ENCODE results near the gene DPP8.
"Not testable (repeated sequence)": the region's sequence is repeated elsewhere in the genome, so short reads cannot be mapped to it uniquely, and the experiment has no call there.

Gene DPP8

DNA sequence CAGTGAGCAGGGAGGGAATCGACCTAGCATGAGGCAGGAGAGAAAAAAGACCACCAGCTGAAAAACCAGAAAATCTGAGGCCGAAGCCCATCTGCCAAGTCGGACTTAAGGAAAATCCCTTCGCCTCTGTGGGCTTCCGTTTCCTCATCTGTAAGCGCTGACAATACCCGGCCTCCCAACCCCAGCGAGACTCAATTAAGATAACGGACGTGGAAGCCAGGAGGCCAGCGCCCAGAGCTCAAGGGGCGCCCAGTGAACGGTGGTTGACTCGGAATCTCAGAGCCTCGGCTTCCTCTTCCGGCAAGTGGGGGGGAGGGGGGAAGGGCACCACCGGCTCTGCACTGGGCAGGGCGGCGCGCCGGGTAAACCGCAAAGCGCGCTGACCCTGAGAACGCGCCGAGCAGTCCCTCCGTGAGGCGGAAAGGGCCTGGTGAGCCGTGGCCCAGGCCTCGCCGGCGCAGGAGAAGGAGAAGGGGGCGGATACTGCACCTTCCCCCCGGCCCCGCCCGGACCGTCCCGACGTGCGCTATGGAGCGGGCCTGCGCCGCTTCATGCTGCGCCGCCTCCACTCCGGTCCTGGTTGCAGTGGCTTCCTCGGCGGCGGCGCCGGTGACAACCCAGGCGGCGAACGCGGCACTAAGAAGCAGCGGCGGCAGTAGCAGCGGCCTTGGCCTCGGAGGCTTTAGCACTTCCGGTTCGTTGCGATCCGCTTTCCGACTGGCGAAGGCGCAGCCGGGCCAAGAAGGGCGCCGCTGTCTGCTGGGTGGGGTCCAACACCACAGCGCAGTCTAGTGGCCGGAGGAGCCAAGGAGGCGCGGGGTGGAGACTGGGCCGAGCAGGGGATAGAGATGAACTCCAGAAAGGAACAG, at the start of gene DPP8:
Gene DPP8, minus strand, starts transcription at position 693 of the 869 bp plus-strand sequence. CDS start 5,136 bp downstream, outside the sequence.
- peak; percentile 91 for DNase-seq (ENCODE audit: low read depth)

DNA sequence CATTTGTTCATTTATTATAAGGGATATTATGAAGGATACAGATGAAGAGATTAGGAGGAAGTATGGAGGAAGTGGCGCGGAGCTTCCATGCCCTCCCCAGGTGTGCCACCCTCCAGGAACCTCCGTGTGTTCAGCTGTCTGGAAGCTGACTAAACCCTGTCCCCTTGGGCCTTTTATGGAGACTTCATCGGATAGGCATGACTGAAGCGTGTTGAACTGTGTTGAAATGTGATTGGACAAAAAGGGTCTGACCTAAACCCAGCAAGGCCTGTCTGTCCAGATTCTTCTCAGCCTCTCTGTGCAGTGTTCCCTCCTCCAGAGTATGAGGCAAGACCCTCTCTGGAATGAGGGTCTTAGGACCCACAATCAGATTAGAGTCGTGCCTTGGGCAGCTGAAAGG, 44.4 kb upstream of the DPP8 start:
- DNase-seq (ENCODE audit: low read depth): no peak

DNA sequence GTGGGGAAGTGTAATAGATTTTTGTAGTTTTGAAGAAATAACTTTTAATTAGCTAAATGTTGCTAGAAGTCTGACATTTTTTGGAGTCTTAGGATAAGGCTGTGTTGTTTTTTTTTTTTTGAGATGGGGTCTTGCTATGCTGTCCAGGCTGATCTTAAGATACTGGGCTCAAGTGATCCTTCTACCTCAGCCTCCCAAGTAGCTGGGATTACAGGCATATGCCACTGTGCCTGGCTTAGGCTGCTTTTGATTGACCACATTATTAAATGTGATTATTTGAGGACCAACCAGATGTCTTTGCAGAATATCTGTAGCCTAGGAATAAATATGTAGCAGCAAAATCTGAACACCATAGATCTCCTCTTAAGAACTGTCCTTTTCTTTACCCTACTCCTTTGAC, 42.5 kb upstream of the DPP8 start:
- no peak for DNase-seq (ENCODE audit: low read depth)

DNA sequence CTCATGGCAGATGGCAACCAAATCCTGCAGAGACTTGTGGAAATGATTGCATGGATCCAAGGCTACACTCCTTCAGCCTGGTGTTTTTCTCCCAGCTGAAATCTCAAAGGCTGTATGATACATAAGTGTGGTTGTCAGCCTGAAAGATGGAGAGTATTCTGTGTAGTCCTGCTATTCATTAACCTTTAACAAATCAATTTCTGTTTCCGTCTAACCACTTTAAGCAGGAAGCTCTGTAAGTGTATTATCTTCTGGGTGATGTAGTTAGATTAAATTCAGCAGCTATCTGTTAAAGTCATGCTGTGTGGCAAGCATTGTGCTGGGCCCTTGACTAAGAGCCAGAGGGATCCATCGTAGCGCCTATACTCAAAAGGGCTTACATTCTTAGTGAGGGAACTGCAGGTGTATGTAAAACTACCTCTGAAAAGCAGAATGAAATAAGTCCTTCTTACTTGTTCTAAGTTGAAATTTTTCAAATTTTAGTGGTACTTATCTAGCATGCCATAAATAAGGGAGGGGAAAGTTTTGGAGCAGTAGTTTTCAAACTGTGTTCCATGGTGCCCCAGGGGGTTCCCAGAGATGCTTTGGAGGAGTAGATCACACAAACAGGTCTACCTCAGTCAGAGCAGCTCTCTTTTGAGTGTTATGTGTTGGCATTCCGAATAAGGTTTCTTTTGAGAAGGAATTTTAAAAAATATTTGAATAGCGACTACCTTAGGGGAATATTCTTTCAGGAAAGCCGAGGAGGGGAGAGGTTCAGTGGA, 41.7 kb upstream of the DPP8 start:
- no peak for DNase-seq (ENCODE audit: low read depth)

DNA sequence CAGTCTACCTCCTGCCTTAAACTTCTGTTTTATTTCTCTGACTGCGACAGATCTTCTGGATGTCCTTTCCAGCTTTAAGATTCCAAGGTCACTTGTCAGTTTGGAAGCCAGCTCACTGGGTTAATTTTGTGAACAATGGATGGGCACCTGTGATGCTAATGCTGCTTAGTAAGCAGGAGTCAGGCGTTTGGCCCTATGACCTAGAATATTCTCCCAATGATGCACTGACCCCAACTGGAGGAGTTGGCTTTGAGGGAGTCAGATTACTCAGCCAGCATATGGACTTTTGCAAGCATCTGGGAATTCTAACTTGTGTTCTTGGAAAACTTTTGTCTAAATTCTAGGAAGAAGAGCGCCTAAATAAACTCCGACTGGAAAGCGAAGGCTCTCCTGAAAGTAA, 40.8 kb upstream of the DPP8 start:
- no peak for DNase-seq (ENCODE audit: low read depth)

DNA sequence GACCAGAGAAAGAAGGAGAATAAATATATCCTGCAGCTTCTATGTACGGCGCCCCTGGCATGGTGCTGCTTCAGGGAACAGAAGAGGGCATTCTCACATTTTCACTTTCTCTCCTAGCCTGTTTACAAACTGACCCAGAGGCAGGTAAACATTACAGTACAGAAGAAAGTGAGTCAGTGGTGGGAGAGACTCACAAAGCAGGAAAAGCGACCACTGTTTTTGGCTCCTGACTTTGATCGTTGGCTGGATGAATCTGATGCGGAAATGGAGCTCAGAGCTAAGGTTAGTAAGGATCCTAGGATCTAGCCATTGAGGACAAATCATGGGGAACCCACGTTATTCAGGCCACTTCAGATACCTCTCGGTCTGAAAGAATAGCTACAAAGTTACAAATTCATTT, 39.1 kb upstream of the DPP8 start:
- no peak for DNase-seq (ENCODE audit: low read depth)

DNA sequence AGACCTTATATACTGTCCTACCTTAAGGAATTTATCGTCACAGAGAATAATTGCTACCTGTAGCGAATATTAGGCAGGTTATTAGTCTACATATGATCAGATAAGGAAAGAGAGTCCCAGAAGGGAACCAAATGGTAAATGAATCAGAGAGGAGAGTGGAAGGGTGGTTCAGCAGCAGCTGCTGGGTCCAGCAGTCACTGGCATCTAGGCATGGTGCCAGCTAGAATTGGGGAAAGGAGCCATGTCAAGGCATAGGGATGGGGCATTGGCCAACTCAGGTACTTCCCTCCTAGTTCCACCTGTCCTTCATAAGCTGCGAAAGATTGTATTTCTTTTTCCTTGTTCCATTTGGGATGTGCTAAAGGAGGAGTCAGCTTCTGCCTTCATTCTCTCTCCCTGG, 36.2 kb upstream of the DPP8 start:
- DNase-seq (ENCODE audit: low read depth): no peak

DNA sequence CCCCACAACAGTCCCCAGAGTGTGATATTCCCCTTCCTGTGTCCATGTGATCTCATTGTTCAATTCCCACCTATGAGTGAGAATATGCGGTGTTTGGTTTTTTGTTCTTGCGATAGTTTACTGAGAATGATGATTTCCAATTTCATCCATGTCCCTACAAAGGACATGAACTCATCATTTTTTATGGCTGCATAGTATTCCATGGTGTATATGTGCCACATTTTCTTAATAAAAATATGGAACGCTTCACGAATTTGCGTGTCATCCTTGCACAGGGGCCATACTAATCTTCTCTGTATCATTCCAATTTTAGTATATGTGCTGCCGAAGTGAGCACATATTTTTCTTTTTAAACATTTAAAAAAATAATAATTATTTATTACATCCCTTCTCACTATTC, 35.4 kb upstream of the DPP8 start:
- not testable (repeated sequence) for DNase-seq (ENCODE audit: low read depth)

DNA sequence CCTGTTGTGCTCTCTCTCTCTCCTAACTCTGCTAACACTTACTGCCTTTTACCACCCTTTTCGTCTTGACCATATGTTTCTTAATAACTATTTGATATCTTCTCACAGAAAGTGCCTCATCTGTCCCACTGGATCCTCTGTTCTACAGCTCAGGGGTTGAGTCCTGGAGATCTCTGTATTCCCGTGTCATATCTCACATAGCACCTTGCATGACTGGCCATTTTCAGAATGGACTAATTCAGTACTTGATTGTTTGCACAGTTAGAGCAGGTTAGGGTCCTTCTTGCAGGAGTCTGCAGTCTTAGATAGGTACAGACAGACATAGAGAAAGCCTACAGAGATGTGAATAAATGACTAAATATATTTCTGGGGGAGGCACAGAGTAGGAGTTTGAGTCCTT, 33.7 kb upstream of the DPP8 start:
- DNase-seq (ENCODE audit: low read depth): no peak

DNA sequence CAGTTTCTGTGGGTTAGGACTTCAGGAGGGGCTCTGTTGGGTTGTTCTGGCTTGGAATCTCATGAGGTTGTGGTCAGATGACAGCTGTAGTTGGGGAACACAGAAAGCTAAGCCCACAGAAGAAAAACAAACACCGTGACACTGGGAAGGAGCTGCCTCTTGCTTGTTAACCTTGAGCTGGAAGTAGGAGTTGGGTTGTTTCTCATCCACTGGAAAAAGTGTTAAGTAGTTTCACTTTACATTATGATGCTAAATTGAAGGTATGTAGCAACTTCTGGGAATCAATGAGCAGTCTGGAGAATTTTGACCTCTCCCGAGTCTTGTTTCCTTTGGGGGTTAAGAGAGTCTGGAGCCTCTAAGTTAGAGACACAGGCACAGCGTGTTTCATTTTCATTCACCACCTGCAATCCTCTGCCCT, 33.2 kb upstream of the DPP8 start:
- no peak for DNase-seq (ENCODE audit: low read depth)

DNA sequence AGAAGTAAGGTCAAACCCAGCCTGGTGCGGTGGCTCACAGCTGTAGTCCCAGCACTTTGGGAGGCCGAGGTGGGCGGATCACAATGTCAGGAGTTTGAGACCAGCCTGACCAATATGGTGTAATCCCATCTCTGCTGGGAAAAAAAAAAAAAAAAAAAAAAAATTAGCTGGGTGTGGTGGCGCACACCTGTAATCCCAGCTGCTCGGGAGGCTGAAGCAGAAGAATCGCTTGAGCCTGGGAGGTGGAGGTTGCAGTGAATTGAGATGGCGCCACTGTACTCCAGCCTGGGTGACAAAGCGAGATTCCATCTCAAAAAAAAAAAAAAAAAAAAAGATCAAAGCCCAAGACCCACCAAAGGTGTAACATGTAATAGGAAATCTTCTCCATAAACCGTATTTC, 31.8 kb upstream of the DPP8 start:
- DNase-seq (ENCODE audit: low read depth): not testable (repeated sequence)

DNA sequence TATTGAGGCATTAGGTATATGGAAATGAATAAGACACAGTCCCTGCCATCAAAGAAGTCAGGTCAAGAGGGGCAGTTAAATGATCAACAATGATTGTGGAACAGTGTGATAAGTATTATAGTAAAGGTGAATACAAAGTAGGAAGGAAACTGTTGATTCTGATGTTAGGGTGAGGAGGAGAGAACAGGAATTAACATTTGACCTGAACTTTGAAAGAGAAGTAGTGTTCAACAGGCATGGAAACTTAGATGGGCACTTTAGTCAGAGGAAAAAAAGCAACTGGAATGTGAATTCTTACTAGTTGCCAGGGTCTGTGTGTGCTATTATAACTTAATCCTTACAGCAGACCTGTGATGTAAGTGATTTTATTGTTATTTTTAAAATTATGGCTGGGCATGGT, 30.4 kb upstream of the DPP8 start:
- DNase-seq (ENCODE audit: low read depth): no peak

DNA sequence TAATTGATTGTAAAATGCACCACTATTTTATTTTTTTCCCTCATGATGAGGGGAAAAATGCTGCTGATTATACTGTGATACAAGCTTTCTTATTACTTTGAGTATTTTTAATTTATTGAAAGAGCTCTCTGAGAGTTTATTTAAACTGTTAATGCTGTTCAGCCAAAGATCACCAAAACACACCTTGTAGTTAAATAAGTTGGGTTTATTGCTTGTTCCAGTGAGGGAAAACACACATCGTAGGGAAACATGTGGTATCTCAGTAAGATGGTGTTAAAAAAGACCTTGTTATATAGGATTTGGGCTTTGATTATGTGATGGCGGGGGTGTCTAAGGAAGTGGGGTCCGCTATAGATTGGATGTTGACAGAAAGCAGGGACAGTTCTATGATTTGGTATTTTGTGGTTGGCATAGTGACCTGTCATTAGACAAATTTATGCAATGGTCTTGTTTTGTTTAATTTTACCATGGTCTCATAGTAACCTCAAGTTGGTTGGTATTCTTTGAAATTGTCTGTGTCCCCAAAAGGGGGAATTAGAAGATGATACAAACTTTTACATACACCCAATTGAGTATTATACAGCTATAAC, 23.8 kb upstream of the DPP8 start:
- DNase-seq (ENCODE audit: low read depth): no peak

DNA sequence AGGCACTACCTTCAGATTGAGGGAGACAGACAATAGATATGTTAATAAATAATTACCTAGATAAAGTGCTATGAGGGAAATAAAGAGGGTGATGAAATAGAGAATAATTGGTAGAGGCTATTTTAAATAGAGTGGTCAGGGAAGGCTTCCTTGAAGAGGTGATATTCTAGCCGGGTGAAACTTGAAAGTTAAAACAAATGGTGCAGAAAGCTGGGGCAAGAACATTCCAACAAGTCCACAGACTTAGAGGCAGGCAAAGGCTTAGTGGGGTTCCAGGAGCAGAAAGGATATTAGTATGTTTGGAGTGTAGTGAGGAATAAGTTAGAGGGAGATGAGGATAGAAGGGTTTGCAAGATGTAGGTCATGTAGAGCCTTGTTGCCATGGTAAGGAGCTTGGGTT, 22.8 kb upstream of the DPP8 start:
- DNase-seq (ENCODE audit: low read depth): no peak

DNA sequence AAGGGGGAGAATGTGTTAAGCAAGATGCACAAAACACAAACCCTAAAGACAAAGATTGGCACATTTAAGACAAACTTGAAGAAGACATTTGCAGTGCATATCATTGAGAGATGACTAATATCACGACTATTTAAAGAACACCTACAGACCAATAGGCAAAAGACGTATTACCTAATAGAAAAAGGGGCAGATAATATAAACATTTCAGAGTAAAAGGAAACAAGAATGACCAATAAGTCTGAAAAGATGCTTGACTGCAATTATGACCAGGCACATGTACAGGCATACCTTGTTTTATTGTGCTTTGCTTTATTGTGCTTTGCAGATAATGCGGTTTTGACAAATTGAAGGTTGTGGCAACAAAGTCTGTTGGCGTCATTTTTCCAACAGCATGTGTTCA, 17.7 kb upstream of the DPP8 start:
- no peak for DNase-seq (ENCODE audit: low read depth)

DNA sequence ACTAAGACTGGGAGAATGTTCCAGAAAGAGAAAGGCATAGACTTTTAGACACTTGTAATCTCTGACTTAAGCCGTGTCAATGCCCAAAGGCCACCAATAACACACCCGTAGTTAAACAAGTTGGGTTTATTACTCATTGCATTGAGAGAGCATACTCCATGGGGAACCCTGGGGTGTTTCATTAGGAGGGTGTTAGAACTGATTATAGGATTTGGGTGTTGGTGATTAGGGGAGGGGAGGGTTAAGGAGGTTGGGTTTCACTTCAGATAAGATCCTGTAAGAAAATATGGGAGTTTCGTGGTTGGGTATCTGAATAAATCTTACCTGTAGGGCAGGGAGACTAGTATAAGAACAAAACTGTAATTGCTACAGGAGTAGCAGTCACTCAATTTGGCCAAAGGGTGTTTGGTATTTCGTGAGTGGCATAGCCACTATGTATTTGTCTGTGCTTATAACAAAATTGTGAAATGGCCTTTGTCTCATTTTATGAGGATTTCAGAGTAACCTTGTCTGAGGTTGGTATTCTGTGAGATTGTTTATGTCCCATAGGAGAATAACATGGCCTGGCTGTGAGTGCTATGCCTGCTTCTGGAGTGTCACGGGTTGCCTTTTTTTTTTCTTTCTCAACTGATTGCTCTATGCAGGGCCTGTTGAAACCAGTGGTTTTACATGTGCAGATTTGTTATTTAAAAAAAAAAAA, 15.7 kb upstream of the DPP8 start:
- no peak for DNase-seq (ENCODE audit: low read depth)

DNA sequence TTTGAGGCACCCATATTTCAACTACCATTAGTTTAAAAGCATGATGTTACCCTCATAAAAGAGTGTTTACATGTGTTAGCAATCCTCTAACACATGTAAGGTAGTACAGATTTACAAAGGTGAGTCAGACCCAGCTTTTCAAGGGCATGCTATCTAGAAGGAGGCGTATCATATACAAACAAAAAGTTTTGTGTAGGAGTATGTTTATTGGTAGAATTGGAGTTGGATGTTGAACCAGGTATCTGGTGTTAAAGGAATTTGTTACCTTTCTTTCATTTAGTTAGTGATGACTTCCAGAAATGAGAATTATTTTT, 15.2 kb upstream of the DPP8 start:
- no peak for DNase-seq (ENCODE audit: low read depth)

DNA sequence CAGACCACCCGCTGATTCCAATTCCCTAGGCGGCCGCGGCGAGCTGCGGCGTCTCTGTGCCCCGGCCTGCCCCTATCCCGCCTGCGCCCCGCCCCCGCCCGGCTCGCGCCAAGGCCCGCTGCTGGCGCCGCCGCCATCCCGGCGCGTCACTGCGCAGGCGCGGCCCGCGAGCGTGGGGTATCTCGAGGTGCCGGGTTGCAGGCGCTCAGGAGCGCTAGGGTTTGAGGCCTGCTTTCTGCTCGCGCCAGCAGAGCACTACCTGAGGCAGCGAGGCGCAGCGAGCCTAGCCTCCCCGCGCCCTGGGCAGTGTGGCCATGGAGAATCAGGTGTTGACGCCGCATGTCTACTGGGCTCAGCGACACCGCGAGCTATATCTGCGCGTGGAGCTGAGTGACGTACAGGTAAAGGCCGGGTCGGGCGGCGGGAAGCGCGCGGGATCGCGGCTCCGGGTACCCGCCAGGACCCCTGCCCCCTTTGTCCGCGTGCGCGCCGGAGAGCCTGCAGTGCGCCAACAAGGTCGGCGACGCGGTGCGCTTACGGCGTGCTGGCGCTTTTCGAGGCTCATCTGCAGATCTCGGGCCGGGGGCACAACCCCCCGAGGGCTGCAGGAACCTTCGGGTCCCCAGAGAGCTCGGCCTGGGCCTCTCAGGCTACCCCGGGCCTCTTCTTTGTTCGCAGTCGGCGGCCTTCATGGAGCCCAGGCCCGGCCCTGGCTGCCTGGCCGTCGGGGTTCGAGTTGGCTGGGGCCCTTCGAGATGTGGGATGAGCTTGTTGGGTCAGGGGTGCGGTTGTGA, 13.0 kb upstream of the DPP8 start, which contains the start of gene HACD3:
Gene HACD3, plus strand, starts transcription at position 146 of the 794 bp plus-strand sequence. Its CDS starts 169 bp downstream, at position 315.
- peak; percentile 88 for DNase-seq (ENCODE audit: low read depth)

DNA sequence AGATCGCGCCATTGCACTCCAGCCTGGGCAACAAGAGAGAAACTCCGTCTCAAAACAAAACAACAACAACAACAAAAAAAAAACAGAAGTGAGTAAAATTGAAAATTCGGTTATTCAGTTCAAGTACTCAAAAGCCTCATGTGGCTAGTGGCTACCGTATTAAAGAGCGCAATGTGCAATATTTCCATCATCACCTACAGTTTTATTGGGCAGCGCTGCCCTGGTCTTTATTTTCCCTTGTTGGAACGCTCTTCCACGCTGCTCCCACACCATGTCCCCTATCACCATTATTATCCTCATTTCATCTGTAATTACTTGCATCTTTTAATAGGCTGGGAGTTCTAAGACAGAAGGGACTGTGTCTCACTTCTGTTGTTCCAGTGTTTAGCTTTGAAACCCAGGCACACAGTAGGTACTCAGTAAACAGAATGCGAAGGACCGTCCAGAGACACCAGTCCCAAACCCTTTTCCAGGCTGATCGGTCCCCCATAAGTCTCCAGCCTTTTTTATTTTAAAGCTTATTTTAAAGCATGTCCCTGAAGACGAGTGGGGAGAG, 12.4 kb upstream of the DPP8 start:
- no peak for DNase-seq (ENCODE audit: low read depth)

DNA sequence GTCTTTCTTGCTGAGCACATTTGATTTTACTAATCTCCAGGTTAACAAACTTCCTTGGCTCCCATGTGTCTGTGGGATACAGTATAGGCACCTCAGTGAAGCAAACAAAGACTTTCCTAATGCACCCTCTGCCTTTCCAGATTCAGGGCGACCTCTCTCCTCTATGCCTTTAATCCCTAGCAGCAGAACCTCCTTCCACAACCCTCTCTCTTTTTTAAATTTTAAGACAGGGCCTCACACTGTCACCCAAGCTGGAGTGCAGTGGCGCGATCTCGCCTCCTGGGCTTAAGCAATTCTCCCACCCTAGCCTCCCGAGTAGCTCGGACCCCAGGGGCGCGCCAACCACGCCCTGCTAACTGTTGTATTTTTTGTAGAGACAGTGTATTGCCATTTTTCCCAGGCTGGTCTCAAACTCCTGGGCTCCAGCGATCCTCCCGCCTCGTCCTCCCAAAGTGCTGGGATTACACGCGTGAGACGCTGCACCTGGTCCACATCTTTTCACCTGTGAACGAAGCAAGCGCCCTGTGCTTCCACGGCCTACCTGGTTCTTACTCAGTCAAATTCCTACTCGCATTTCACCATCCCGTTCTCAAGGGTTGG, 11.1 kb upstream of the DPP8 start:
- DNase-seq (ENCODE audit: low read depth): no peak

DNA sequence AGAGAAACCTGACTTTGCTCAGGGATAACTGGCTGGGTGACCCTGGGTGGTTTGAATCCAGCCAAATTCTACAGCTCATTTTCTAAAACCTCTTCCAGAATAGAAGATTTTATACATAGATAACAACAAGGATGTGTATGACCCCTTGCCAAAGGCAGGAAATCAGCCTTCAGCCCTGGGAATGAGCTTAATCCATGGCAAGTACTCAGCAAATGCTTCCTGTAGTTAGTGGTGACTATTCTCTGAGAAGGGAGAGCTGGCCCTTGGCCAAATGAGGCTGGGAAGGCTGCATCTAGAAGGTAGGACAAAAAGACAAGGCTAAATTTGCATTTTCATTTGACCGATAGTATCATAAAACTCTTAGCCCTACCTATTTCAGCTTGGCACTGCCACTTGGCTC, 8.1 kb upstream of the DPP8 start:
- DNase-seq (ENCODE audit: low read depth): no peak

Measured in activated T-helper 9 cell treated with anti-CD3 and anti-CD28 coated beads, Interleukin-2, amount 50 U/mL, for 16 hours (primary cell).